GM12878 (cell line): ENCODE measurements around the gene BPI. TPM values are rescaled to one million over a fixed set of nuclear protein-coding genes. Genes with fewer than 3 reads are reported as not detected.

ENCODE experiments used
- ATAC-seq: fragments of 200-7000 bp; cut with Tn5 transposase; 3 replicates; pipeline ENCODE4 v1.9.1; 2020; ENCODE audit warnings: mild to moderate bottlenecking, moderate library complexity
- BruUV-seq: library from RNA; stranded (reverse); fragments of 400-500 nt; replicated peaks from 2 replicates; lab custom pipeline; 2021; lab: Mats Ljungman, UMichigan
- CTCF ChIA-PET: fragments of 300-600 bp; sonication (Branson Sonifier 250); formaldehyde crosslinking; extraction: SDS; loops from one replicate; lab custom pipeline; 2021; ENCODE audit warnings: inconsistent platforms; lab: Yijun Ruan, JAX
- POLR2A ChIA-PET: fragments of 350-600 bp; formaldehyde crosslinking; extraction: SDS; loops from one replicate; lab custom pipeline; 2021; ENCODE audit warnings: inconsistent platforms; lab: Charles Lee
- RAD21 ChIA-PET: fragments of 300-600 bp; sonication (Branson Sonifier 250); formaldehyde crosslinking; loops from one replicate; lab custom pipeline; 2023; ENCODE audit warnings: antibody characterized with exemption; ENCODE audit not compliant: unreplicated experiment; lab: Charles Lee
- SMC1A ChIA-PET: fragments of 300-600 bp; sonication (Branson Sonifier 250); formaldehyde crosslinking; loops from one replicate; lab custom pipeline; 2023; ENCODE audit not compliant: unreplicated experiment, uncharacterized antibody; lab: Charles Lee
- DNase-seq: peaks from one replicate; pipeline ENCODE4 v3.0.0-alpha.2; 2011; ENCODE audit warnings: low read depth, low spot score
- FAIRE-seq: peaks from 3 replicates; lab custom pipeline; 2011; peaks lifted over from hg19 to GRCh38; lab: Jason Lieb, UNC
- H2AFZ ChIP-seq: 2 replicates; pipeline ENCODE4 v1.6.0; 2011; ENCODE audit warnings: low read depth, low read length, control low read depth; ENCODE audit not compliant: control insufficient read depth
- H3K27ac ChIP-seq: 2 replicates; pipeline ENCODE4 v1.5.1; 2011; ENCODE audit warnings: control low read depth; ENCODE audit not compliant: control insufficient read depth, insufficient read depth
- H3K27me3 ChIP-seq, 2 experiments: replicated peaks in 1 of 2; 2 replicates each; pipeline versions ENCODE4 v1.6.0 to v1.6.1; 2011; ENCODE audit warnings: low read length in 1 of 2; ENCODE audit not compliant: control insufficient read depth in 2 of 2, insufficient read depth in 2 of 2
- H3K36me3 ChIP-seq, 2 experiments: 2 replicates each; pipeline ENCODE4 v1.5.1; 2011; ENCODE audit warnings: low read length in 1 of 2; ENCODE audit not compliant: control insufficient read depth in 2 of 2, insufficient read depth in 2 of 2
- H3K4me1 ChIP-seq: 2 replicates; pipeline ENCODE4 v1.6.1; 2011; ENCODE audit warnings: mild to moderate bottlenecking, low read length, moderate library complexity, mixed read lengths; ENCODE audit not compliant: control insufficient read depth, insufficient read depth
- H3K4me2 ChIP-seq: 2 replicates; pipeline ENCODE4 v1.6.0; 2011; ENCODE audit warnings: control low read depth; ENCODE audit not compliant: control insufficient read depth, insufficient read depth
- H3K4me3 ChIP-seq: fragments of 200-600 bp; sonication (generic); 2 replicates; pipeline ENCODE4 v1.5.1; 2016
- H3K79me2 ChIP-seq: 2 replicates; pipeline ENCODE4 v1.6.0; 2011; ENCODE audit warnings: low read length; ENCODE audit not compliant: control insufficient read depth, insufficient read depth
- H3K9ac ChIP-seq: 2 replicates; pipeline ENCODE4 v1.8.0; 2011; ENCODE audit warnings: low read length, control low read depth, mixed read lengths; ENCODE audit not compliant: control insufficient read depth, insufficient read depth
- H3K9me3 ChIP-seq: replicated peaks from 3 replicates; pipeline ENCODE4 v1.5.1; 2011; ENCODE audit warnings: mild to moderate bottlenecking, low read length; ENCODE audit not compliant: control insufficient read depth, insufficient read depth
- H4K20me1 ChIP-seq: 2 replicates; pipeline ENCODE4 v1.6.0; 2011; ENCODE audit not compliant: control insufficient read depth, insufficient read depth
- BCL3 ChIP-seq: IDR thresholded peaks from 2 replicates; pipeline ENCODE4 v1.6.1; 2011; ENCODE audit warnings: borderline replicate concordance, low read depth, mild to moderate bottlenecking, moderate library complexity, low read length; ENCODE audit not compliant: insufficient read depth, poor library complexity, severe bottlenecking
- HDGF ChIP-seq: fragments of 450-650 bp; IDR thresholded peaks from 2 replicates; pipeline ENCODE4 v1.6.1; 2016; ENCODE audit warnings: antibody characterized with exemption
- PKNOX1 ChIP-seq: fragments of 450-650 bp; IDR thresholded peaks from 2 replicates; pipeline ENCODE4 v1.6.1; 2016; ENCODE audit warnings: mild to moderate bottlenecking
- SPI1 ChIP-seq: IDR thresholded peaks from 2 replicates; pipeline ENCODE4 v1.6.1; 2011; ENCODE audit warnings: low read depth, mild to moderate bottlenecking, low read length, moderate library complexity, borderline replicate concordance; ENCODE audit not compliant: insufficient read depth
- YY1 ChIP-seq: IDR thresholded peaks from 2 replicates; pipeline ENCODE4 v1.6.1; 2011; ENCODE audit warnings: low read depth, mild to moderate bottlenecking, low read length
- WGBS: methylation state at CpG from one replicate; pipeline ENCODE4 v1.1.6; 2016; ENCODE audit warnings: low lambda C conversion rate; ENCODE audit not compliant: insufficient replicate concordance, insufficient coverage; ENCODE audit errors: missing lambda C conversion rate; 5-methylcytosine and 5-hydroxymethylcytosine counted together
- in situ Hi-C: fragments of 300-500 bp; cut with MboI; formaldehyde crosslinking; loops from 9 replicates; pipeline ENCODE4 v1.14.3; 2018; ENCODE audit warnings: mixed read lengths
- intact Hi-C: fragments of 100-400 bp; cut with micrococcal nuclease; formaldehyde crosslinking; loops from one replicate; pipeline ENCODE4 v1.14.2; 2022; ENCODE audit not compliant: unreplicated experiment
- polyA plus RNA-seq, 11 experiments: library from polyadenylated mRNA; depleted of rRNA in 4 of 11; unstranded in 6 of 11; stranded (reverse) in 5 of 11; fragments of >200 nt; fragmentation: Nextera tagmentation in 4 of 11; fragmentation: Illumina TruSeq in 1 of 11; extraction: Ambion mirVana in 4 of 11; extraction: Trizol in 1 of 11; gene quantifications; 1 replicate in 1 of 11; 2 replicates in 10 of 11; pipeline versions ENCODE4 v1.2.1 to v1.2.3, GENCODE V29; 2011 to 2016; ENCODE audit warnings: inconsistent platforms in 2 of 11, missing spikeins in 2 of 11, low read depth in 1 of 11
- total RNA-seq, 4 experiments: library from RNA; depleted of rRNA in 3 of 4; stranded (reverse); fragments of >200 nt in 3 of 4; fragmentation: Illumina TruSeq in 1 of 4; extraction: Trizol in 1 of 4; gene quantifications; 2 replicates each; pipeline versions ENCODE4 v1.2.1 to v1.2.3, GENCODE V29; 2013 to 2021

The BPI gene
- total and polyA plus RNA-seq, 10 of the 15 experiments (the other 5 are each of a cell fraction or from before 2014, with no cell fraction given) = not detected

- no peak for TF ChIP-seq BCL3
- TF ChIP-seq YY1 = 0 out of 2 replicates have a peak, but pooled peaks have one; percentile 33
- TF ChIP-seq HDGF = no peak
- peak; percentile 81 for TF ChIP-seq PKNOX1
- TF ChIP-seq, all 136 proteins: peak for 5
These were observed 65.4 kb downstream of the BPI start (continued) for GRCh38 chr20:38369389-38369788.

GRCh38 chr20:38372806-38373205, 68.8 kb downstream of the BPI start:
- in situ Hi-C loops = no loop called here
- ATAC-seq = no peak
- Histone ChIP-seq H4K20me1 (no peaks in the 10 kb centered on the region), H3K9ac (no peak overlapping the region), H3K4me3 (no peak overlapping the region), H3K4me1 (no peaks in the 10 kb centered on the region), H3K9me3 (no peaks in the 10 kb centered on the region), H3K27me3 (no peaks in the 10 kb centered on the region; a peak in 2 of 4 replicates)
- no peak for DNase-seq
- SMC1A ChIA-PET = no interaction called here
- POLR2A ChIA-PET = no interaction called here
- FAIRE-seq = no peak
- WGBS = 40% methylated on average over 5 of the region's 5 CpGs
- CTCF ChIA-PET = interaction anchor here (1.2 kb wide), 1 partner anchor 11 kb away, joined by 3 read pairs; no protein-coding TSS in a partner anchor
- no TSS peak for BruUV-seq
- TF ChIP-seq SPI1 = no peak
- TF ChIP-seq, all 136 proteins: peak for 0
- RAD21 ChIA-PET = no interaction called here
- Histone ChIP-seq H2AFZ (no peak overlapping the region), H3K27ac (no peak overlapping the region), H3K36me3 (no peaks in the 10 kb centered on the region), H3K79me2 (no peaks in the 10 kb centered on the region), H3K4me2 (no peak overlapping the region)
- intact Hi-C loops = no loop called here
